ENCODE results near the gene SRD5A3.

DNA sequence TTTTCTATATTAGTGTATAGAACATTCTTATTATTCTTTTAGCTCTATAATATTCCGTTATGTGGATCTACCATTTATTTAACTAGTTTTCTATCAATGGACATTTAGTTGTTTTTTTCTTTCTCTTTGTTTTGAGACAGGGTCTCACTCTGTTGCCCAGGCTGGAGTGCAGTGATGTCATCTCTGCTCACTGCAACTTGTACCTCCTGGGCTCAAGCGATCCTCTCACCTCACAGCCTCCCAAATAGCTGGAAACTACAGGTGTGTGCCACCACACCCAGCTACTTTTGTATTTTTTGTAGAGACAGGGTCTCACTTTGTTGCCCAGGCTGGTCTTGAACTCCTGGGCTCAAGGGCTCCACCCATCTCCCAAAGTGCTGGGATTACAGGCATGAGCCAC is 60.5 kb downstream of the SRD5A3 start:
- TF ChIP-seq, protein P1, sequence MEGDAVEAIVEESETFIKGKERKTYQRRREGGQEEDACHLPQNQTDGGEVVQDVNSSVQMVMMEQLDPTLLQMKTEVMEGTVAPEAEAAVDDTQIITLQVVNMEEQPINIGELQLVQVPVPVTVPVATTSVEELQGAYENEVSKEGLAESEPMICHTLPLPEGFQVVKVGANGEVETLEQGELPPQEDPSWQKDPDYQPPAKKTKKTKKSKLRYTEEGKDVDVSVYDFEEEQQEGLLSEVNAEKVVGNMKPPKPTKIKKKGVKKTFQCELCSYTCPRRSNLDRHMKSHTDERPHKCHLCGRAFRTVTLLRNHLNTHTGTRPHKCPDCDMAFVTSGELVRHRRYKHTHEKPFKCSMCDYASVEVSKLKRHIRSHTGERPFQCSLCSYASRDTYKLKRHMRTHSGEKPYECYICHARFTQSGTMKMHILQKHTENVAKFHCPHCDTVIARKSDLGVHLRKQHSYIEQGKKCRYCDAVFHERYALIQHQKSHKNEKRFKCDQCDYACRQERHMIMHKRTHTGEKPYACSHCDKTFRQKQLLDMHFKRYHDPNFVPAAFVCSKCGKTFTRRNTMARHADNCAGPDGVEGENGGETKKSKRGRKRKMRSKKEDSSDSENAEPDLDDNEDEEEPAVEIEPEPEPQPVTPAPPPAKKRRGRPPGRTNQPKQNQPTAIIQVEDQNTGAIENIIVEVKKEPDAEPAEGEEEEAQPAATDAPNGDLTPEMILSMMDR (IDR thresholded peaks at IDR 0.05; ENCODE audit: insufficient read depth, low read depth, low read length): no peak
- no peak for TF ChIP-seq EZH2 (IDR thresholded peaks at IDR 0.05; ENCODE audit: insufficient read depth, low read length)
